WTC11 (cell line): ENCODE data around the gene PRXL2C. TPM values are rescaled to one million over a fixed set of nuclear protein-coding genes. Genes with fewer than 3 reads are reported as not detected.

Source experiments
- ATAC-seq: fragments of 200-7000 bp; cut with Tn5 transposase; 2 replicates; pipeline ENCODE4 v1.10.0; 2021; ENCODE audit warnings: mild to moderate bottlenecking, moderate library complexity
- CTCF ChIA-PET: fragments of 300-600 bp; sonication (Branson Sonifier 250); formaldehyde crosslinking; loops from one replicate; lab custom pipeline; 2021; ENCODE audit warnings: antibody characterized with exemption; lab: Charles Lee
- POLR2A ChIA-PET: fragments of 350-600 bp; sonication (Branson Sonifier 250); formaldehyde crosslinking; loops from one replicate; lab custom pipeline; 2021; ENCODE audit warnings: antibody characterized with exemption; lab: Charles Lee
- DNase-seq: peaks from one replicate; pipeline ENCODE4 v3.0.0; 2021; ENCODE audit warnings: low spot score
- H3K27ac Mint-ChIP-seq: 2 replicates; pipeline ENCODE4 v1.8.0; 2021; ENCODE audit warnings: mixed read lengths
- H3K27me3 Mint-ChIP-seq: 2 replicates; pipeline ENCODE4 v1.8.0; 2021; ENCODE audit warnings: low read depth, mild to moderate bottlenecking, moderate library complexity, mixed read lengths
- H3K36me3 Mint-ChIP-seq: 2 replicates; pipeline ENCODE4 v1.8.0; 2021; ENCODE audit warnings: mixed read lengths
- H3K4me1 Mint-ChIP-seq: 2 replicates; pipeline ENCODE4 v1.8.0; 2022; ENCODE audit warnings: mixed read lengths
- H3K4me3 Mint-ChIP-seq: 2 replicates; pipeline ENCODE4 v1.8.0; 2021; ENCODE audit warnings: mild to moderate bottlenecking, moderate library complexity, mixed read lengths
- H3K9me3 Mint-ChIP-seq: 2 replicates; pipeline ENCODE4 v1.8.0; 2021; ENCODE audit warnings: mixed read lengths
- ATF1 ChIP-seq: sonication (generic); formaldehyde crosslinking; IDR thresholded peaks from 2 replicates; pipeline ENCODE4 v1.8.1; 2023; ENCODE audit warnings: mild to moderate bottlenecking, moderate library complexity, missing genetic modification reagents
- CBFB ChIP-seq: sonication (generic); formaldehyde crosslinking; IDR thresholded peaks from 2 replicates; pipeline ENCODE4 v1.8.1; 2022; ENCODE audit warnings: mild to moderate bottlenecking, low read depth, missing genetic modification reagents
- ESRRA ChIP-seq: sonication (generic); formaldehyde crosslinking; IDR thresholded peaks from 2 replicates; pipeline ENCODE4 v1.8.1; 2022; ENCODE audit warnings: mild to moderate bottlenecking, missing genetic modification reagents, borderline replicate concordance
- ETV6 ChIP-seq: sonication (generic); formaldehyde crosslinking; IDR thresholded peaks from 2 replicates; pipeline ENCODE4 v1.8.1; 2022; ENCODE audit warnings: mild to moderate bottlenecking, missing genetic modification reagents
- FOXK1 ChIP-seq: sonication (generic); formaldehyde crosslinking; IDR thresholded peaks from 2 replicates; pipeline ENCODE4 v1.8.0; 2022; ENCODE audit warnings: mild to moderate bottlenecking, moderate library complexity, missing genetic modification reagents
- GTF2I ChIP-seq: fragments of 250-450 bp; sonication (Bioruptor Pico); conservative IDR thresholded peaks from 2 replicates; pipeline ENCODE4 v1.4.0; 2021; ENCODE audit warnings: mild to moderate bottlenecking
- JUN ChIP-seq: sonication (generic); formaldehyde crosslinking; IDR thresholded peaks from 2 replicates; pipeline ENCODE4 v1.8.0; 2023; ENCODE audit warnings: mild to moderate bottlenecking, missing genetic modification reagents
- KAT7 ChIP-seq: sonication (generic); formaldehyde crosslinking; IDR thresholded peaks from 2 replicates; pipeline ENCODE4 v1.8.1; 2023; ENCODE audit warnings: missing genetic modification reagents, mild to moderate bottlenecking, borderline replicate concordance
- MYBL2 ChIP-seq: sonication (generic); formaldehyde crosslinking; IDR thresholded peaks from 2 replicates; pipeline ENCODE4 v1.8.1; 2023; ENCODE audit warnings: mild to moderate bottlenecking, moderate library complexity, missing genetic modification reagents
- NFATC4 ChIP-seq: fragments of 250-450 bp; sonication (Bioruptor Pico); IDR thresholded peaks from 2 replicates; pipeline ENCODE4 v1.9.0; 2021; ENCODE audit warnings: mild to moderate bottlenecking
- NFE2L1 ChIP-seq: sonication (generic); formaldehyde crosslinking; IDR thresholded peaks from 2 replicates; pipeline ENCODE4 v1.8.1; 2023; ENCODE audit warnings: missing genetic modification reagents
- OVOL2 ChIP-seq: fragments of 250-450 bp; sonication (Bioruptor Pico); IDR thresholded peaks from 2 replicates; pipeline ENCODE4 v1.9.0; 2021; ENCODE audit warnings: mild to moderate bottlenecking, borderline replicate concordance
- PREB ChIP-seq: sonication (generic); formaldehyde crosslinking; IDR thresholded peaks from 2 replicates; pipeline ENCODE4 v1.8.1; 2022; ENCODE audit warnings: mild to moderate bottlenecking, missing genetic modification reagents, moderate library complexity, borderline replicate concordance
- SMAD3 ChIP-seq: sonication (generic); formaldehyde crosslinking; IDR thresholded peaks from 2 replicates; pipeline ENCODE4 v1.8.0; 2022; ENCODE audit warnings: missing genetic modification reagents, mild to moderate bottlenecking, borderline replicate concordance
- SOX15 ChIP-seq: fragments of 250-450 bp; sonication (Bioruptor Pico); IDR thresholded peaks from 2 replicates; pipeline ENCODE4 v1.9.0; 2021; ENCODE audit warnings: mild to moderate bottlenecking
- STAT6 ChIP-seq: sonication (generic); formaldehyde crosslinking; conservative IDR thresholded peaks from 2 replicates; pipeline ENCODE4 v1.8.1; 2023; ENCODE audit warnings: mild to moderate bottlenecking, low read depth, missing genetic modification reagents, moderate library complexity
- TP53 ChIP-seq: sonication (generic); formaldehyde crosslinking; IDR thresholded peaks from 2 replicates; pipeline ENCODE4 v1.8.1; 2023; ENCODE audit warnings: mild to moderate bottlenecking, missing genetic modification reagents
- ZNF423 ChIP-seq: fragments of 250-450 bp; sonication (Bioruptor Pico); IDR thresholded peaks from 2 replicates; pipeline ENCODE4 v2.1.2; 2022; ENCODE audit warnings: mild to moderate bottlenecking, moderate library complexity
- total RNA-seq: library from RNA; stranded (reverse); gene quantifications from 3 replicates; pipeline ENCODE4 v1.2.3, GENCODE V29; 2021
- TF ChIP-seq, protein P1 (sequence below): sonication (generic); formaldehyde crosslinking; IDR thresholded peaks from 2 replicates; pipeline ENCODE4 v1.8.1; 2022; ENCODE audit warnings: mild to moderate bottlenecking, moderate library complexity, missing genetic modification reagents
- TF ChIP-seq, protein P2 (sequence below): sonication (generic); formaldehyde crosslinking; IDR thresholded peaks from 2 replicates; pipeline ENCODE4 v1.8.0; 2022; ENCODE audit warnings: mild to moderate bottlenecking, missing genetic modification reagents
- TF ChIP-seq, protein P3 (sequence below): sonication (generic); formaldehyde crosslinking; IDR thresholded peaks from 2 replicates; pipeline ENCODE4 v1.8.1; 2022; ENCODE audit warnings: low read depth, mild to moderate bottlenecking, moderate library complexity, missing genetic modification reagents, borderline replicate concordance
- TF ChIP-seq, protein P4 (sequence below): sonication (generic); formaldehyde crosslinking; IDR thresholded peaks from 2 replicates; pipeline ENCODE4 v1.8.0; 2023; ENCODE audit warnings: mild to moderate bottlenecking, missing genetic modification reagents
- TF ChIP-seq, protein P5 (sequence below): sonication (generic); formaldehyde crosslinking; IDR thresholded peaks from 2 replicates; pipeline ENCODE4 v1.8.1; 2023; ENCODE audit warnings: mild to moderate bottlenecking, missing genetic modification reagents, borderline replicate concordance

The PRXL2C gene
- total RNA-seq, 1 experiment from 2014 or later = 7.5 TPM

GRCh38 chr9:96680812-96681499 lies 25.8 kb upstream of the PRXL2C start (continued):
- TF ChIP-seq, protein P1, sequence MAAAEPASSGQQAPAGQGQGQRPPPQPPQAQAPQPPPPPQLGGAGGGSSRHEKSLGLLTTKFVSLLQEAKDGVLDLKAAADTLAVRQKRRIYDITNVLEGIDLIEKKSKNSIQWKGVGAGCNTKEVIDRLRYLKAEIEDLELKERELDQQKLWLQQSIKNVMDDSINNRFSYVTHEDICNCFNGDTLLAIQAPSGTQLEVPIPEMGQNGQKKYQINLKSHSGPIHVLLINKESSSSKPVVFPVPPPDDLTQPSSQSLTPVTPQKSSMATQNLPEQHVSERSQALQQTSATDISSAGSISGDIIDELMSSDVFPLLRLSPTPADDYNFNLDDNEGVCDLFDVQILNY (CRISPR knock-in tag) = no peak
- TF ChIP-seq MYBL2 (no peak), KAT7 (CRISPR knock-in tag) (no peak), OVOL2 (CRISPR knock-in tag) (no peak), SMAD3 (CRISPR knock-in tag) (no peak), GTF2I (no peak)
- TF ChIP-seq, protein P2, sequence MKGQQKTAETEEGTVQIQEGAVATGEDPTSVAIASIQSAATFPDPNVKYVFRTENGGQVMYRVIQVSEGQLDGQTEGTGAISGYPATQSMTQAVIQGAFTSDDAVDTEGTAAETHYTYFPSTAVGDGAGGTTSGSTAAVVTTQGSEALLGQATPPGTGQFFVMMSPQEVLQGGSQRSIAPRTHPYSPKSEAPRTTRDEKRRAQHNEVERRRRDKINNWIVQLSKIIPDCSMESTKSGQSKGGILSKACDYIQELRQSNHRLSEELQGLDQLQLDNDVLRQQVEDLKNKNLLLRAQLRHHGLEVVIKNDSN (CRISPR knock-in tag) = no peak
- TF ChIP-seq, protein P3, sequence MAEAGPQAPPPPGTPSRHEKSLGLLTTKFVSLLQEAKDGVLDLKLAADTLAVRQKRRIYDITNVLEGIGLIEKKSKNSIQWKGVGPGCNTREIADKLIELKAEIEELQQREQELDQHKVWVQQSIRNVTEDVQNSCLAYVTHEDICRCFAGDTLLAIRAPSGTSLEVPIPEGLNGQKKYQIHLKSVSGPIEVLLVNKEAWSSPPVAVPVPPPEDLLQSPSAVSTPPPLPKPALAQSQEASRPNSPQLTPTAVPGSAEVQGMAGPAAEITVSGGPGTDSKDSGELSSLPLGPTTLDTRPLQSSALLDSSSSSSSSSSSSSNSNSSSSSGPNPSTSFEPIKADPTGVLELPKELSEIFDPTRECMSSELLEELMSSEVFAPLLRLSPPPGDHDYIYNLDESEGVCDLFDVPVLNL (CRISPR knock-in tag) = no peak
- TF ChIP-seq, protein P4, sequence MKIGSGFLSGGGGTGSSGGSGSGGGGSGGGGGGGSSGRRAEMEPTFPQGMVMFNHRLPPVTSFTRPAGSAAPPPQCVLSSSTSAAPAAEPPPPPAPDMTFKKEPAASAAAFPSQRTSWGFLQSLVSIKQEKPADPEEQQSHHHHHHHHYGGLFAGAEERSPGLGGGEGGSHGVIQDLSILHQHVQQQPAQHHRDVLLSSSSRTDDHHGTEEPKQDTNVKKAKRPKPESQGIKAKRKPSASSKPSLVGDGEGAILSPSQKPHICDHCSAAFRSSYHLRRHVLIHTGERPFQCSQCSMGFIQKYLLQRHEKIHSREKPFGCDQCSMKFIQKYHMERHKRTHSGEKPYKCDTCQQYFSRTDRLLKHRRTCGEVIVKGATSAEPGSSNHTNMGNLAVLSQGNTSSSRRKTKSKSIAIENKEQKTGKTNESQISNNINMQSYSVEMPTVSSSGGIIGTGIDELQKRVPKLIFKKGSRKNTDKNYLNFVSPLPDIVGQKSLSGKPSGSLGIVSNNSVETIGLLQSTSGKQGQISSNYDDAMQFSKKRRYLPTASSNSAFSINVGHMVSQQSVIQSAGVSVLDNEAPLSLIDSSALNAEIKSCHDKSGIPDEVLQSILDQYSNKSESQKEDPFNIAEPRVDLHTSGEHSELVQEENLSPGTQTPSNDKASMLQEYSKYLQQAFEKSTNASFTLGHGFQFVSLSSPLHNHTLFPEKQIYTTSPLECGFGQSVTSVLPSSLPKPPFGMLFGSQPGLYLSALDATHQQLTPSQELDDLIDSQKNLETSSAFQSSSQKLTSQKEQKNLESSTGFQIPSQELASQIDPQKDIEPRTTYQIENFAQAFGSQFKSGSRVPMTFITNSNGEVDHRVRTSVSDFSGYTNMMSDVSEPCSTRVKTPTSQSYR (CRISPR knock-in tag) = no peak

DNA sequence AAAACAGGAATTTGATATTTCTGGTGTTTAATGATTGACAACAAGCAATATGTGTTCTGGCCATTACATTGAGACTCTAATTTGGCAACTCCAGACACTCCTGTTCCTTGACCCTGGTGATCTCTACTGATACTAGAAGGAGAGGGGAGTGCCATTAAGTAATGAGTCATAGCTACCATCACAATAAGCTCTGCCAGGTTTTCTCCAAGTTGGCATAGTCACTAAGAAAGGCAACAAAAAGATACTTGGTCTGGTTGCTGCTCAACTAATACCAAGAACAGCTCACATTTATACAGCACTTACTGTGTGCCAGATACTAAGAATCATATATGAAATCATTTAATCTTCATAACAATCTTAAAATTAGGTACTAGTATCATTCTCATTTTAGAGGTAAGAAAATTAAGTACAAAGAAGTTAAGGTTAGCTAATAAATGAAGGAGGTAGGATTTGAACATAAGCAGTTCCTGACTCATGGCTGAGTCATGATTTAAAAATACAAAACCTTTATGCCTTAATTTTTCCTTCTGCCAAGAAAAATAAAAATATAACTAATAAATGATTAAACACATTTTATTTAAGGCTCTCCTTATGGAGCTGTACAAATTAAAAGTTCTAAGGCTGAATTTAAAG lies 19.9 kb upstream of the PRXL2C start:
- POLR2A ChIA-PET = no interaction called here
- Mint-ChIP-seq H3K27ac (no peak overlapping the region), H3K9me3 (peaks cover 30% of the 10 kb centered on the region), H3K36me3 (peaks cover 3% of the 10 kb centered on the region; the same call in 1 of the 2 replicates), H3K4me1 (no peaks in the 10 kb centered on the region), H3K4me3 (no peak overlapping the region), H3K27me3 (peaks cover 2% of the 10 kb centered on the region; the same call in 1 of the 2 replicates)
- ATAC-seq (no peak), DNase-seq (no peak)
- CTCF ChIA-PET = interaction anchor here (1.4 kb wide), 1 partner anchor 9 kb away, joined by 4 read pairs; no protein-coding TSS in a partner anchor
- TF ChIP-seq ATF1 (CRISPR knock-in tag) = no peak
- no peak for TF ChIP-seq STAT6 (CRISPR knock-in tag)
- no peak for TF ChIP-seq CBFB (CRISPR knock-in tag)
- no peak for TF ChIP-seq PREB (CRISPR knock-in tag)
- TF ChIP-seq SOX15 (CRISPR knock-in tag) = no peak
- TF ChIP-seq, protein P5, sequence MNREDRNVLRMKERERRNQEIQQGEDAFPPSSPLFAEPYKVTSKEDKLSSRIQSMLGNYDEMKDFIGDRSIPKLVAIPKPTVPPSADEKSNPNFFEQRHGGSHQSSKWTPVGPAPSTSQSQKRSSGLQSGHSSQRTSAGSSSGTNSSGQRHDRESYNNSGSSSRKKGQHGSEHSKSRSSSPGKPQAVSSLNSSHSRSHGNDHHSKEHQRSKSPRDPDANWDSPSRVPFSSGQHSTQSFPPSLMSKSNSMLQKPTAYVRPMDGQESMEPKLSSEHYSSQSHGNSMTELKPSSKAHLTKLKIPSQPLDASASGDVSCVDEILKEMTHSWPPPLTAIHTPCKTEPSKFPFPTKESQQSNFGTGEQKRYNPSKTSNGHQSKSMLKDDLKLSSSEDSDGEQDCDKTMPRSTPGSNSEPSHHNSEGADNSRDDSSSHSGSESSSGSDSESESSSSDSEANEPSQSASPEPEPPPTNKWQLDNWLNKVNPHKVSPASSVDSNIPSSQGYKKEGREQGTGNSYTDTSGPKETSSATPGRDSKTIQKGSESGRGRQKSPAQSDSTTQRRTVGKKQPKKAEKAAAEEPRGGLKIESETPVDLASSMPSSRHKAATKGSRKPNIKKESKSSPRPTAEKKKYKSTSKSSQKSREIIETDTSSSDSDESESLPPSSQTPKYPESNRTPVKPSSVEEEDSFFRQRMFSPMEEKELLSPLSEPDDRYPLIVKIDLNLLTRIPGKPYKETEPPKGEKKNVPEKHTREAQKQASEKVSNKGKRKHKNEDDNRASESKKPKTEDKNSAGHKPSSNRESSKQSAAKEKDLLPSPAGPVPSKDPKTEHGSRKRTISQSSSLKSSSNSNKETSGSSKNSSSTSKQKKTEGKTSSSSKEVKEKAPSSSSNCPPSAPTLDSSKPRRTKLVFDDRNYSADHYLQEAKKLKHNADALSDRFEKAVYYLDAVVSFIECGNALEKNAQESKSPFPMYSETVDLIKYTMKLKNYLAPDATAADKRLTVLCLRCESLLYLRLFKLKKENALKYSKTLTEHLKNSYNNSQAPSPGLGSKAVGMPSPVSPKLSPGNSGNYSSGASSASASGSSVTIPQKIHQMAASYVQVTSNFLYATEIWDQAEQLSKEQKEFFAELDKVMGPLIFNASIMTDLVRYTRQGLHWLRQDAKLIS = no peak
- TF ChIP-seq NFATC4 (CRISPR knock-in tag) = no peak
- no peak for TF ChIP-seq ETV6 (CRISPR knock-in tag)
- TF ChIP-seq ESRRA (CRISPR knock-in tag) = no peak
- no peak for TF ChIP-seq NFE2L1
- no peak for TF ChIP-seq ZNF423 (CRISPR knock-in tag)
- no peak for TF ChIP-seq TP53 (CRISPR knock-in tag)
- TF ChIP-seq JUN (CRISPR knock-in tag) = no peak
- no peak for TF ChIP-seq FOXK1 (CRISPR knock-in tag)
